ENCODE results near the gene MAD1L1.

Gene MAD1L1

GRCh38 chr7:1917221-1918062 lies 315.3 kb downstream of the MAD1L1 start:
- DNase-seq = no peak

- DNase-seq = no peak
These were observed 316.2 kb downstream of the MAD1L1 start for GRCh38 chr7:1916601-1916970.

- no peak for DNase-seq
These were observed 316.7 kb downstream of the MAD1L1 start for GRCh38 chr7:1915956-1916600.

- DNase-seq = no peak
These were observed 317.4 kb downstream of the MAD1L1 start for GRCh38 chr7:1915326-1915725.

- no peak for DNase-seq
These were observed 318.0 kb downstream of the MAD1L1 start for GRCh38 chr7:1914743-1915142.

- no peak for DNase-seq
These were observed 318.4 kb downstream of the MAD1L1 start for GRCh38 chr7:1914321-1914720.

GRCh38 chr7:1913466-1914282 lies 319.1 kb downstream of the MAD1L1 start:
- no peak for DNase-seq

GRCh38 chr7:1912593-1913465 lies 319.9 kb downstream of the MAD1L1 start:
- DNase-seq = no peak

GRCh38 chr7:1911571-1911970 lies 321.2 kb downstream of the MAD1L1 start:
- no peak for DNase-seq

GRCh38 chr7:1910827-1911226 lies 321.9 kb downstream of the MAD1L1 start:
- no peak for DNase-seq

GRCh38 chr7:1910081-1910685 lies 322.6 kb downstream of the MAD1L1 start:
- DNase-seq = no peak

- no peak for DNase-seq
These were observed 323.3 kb downstream of the MAD1L1 start for GRCh38 chr7:1909476-1909875.

GRCh38 chr7:1908823-1909420 lies 323.8 kb downstream of the MAD1L1 start:
- DNase-seq = no peak

- no peak for DNase-seq
These were observed 324.9 kb downstream of the MAD1L1 start for GRCh38 chr7:1907751-1908365.

- DNase-seq = no peak
These were observed 325.6 kb downstream of the MAD1L1 start for GRCh38 chr7:1906988-1907745.

GRCh38 chr7:1906087-1906830 lies 326.5 kb downstream of the MAD1L1 start:
- DNase-seq = no peak

GRCh38 chr7:1902231-1902855 lies 330.4 kb downstream of the MAD1L1 start:
- DNase-seq = no peak

- DNase-seq = no peak
These were observed 331.1 kb downstream of the MAD1L1 start for GRCh38 chr7:1901431-1902210.
